ENCODE results near the gene DLX3. TPM values are rescaled to one million over a fixed set of nuclear protein-coding genes. Genes with fewer than 3 reads are reported as not detected.

DLX3 gene
- total RNA-seq, 5 donors from 2014 or later (not counting 1 experiment from before 2014, with no cell fraction given): not detected

GRCh38 chr17:49976163-49976827, 18.7 kb downstream of the DLX3 start:
- peaks cover 4 to 19% (median 14%) of the 10 kb centered on the region in 3 donors for H3K4me1 Mint-ChIP-seq
- DNase-seq (no peak), ATAC-seq (replicated peaks in 1 of 4) (no peak)
- no peak overlapping the region for H3K27ac Mint-ChIP-seq
- POLR2A ChIA-PET: no interaction called here
- H3K4me3 Mint-ChIP-seq: no peak overlapping the region
- no peaks in the 10 kb centered on the region for H3K36me3 Mint-ChIP-seq
- no peaks in the 10 kb centered on the region for H3K9me3 ChIP-seq
- no peak overlapping the region for H3K4me3 ChIP-seq (ENCODE audit: control insufficient read depth in 1 of 2, extremely low read depth in 1 of 2, low read length in 1 of 2)
- peaks cover 0 to 19% of the 10 kb centered on the region in 2 experiments for H3K4me1 ChIP-seq (ENCODE audit: control insufficient read depth in 1 of 2, extremely low read depth in 1 of 2, insufficient read depth in 2 of 2, low read length in 2 of 2)
- H3K36me3 ChIP-seq (ENCODE audit: control insufficient read depth in 2 of 2, extremely low read depth in 1 of 2, insufficient read depth in 1 of 2, low read length in 1 of 2): no peaks in the 10 kb centered on the region
- peaks cover 40 to 76% of the 10 kb centered on the region in 2 donors for H3K27me3 Mint-ChIP-seq
- H3K27me3 ChIP-seq (replicated peaks in 1 of 2; ENCODE audit: control insufficient read depth in 2 of 2, extremely low read depth in 1 of 2, insufficient read depth in 2 of 2, low read length in 1 of 2): peaks cover 13 to 87% of the 10 kb centered on the region in 2 experiments
- CTCF ChIA-PET: interaction anchor here (0.6 to 1.5 kb wide), 3 partner anchors 21 to 1138 kb away, joined by 3 to 4 read pairs (median 4); no protein-coding TSS in a partner anchor
- H3K9me3 Mint-ChIP-seq: no peaks in the 10 kb centered on the region
- H3K27ac ChIP-seq (ENCODE audit: low read length): no peak overlapping the region
- 79% methylated on average over 2 of the region's 5 CpGs for WGBS (ENCODE audit: insufficient coverage)

GRCh38 chr17:49975531-49975930, 19.5 kb downstream of the DLX3 start:
- Histone ChIP-seq H3K4me1 (ENCODE audit: control insufficient read depth in 1 of 2, extremely low read depth in 1 of 2, insufficient read depth in 2 of 2, low read length in 2 of 2) (peaks cover 0 to 20% of the 10 kb centered on the region in 2 experiments), H3K36me3 (ENCODE audit: control insufficient read depth in 2 of 2, extremely low read depth in 1 of 2, insufficient read depth in 1 of 2, low read length in 1 of 2) (no peaks in the 10 kb centered on the region), H3K27me3 (replicated peaks in 1 of 2; ENCODE audit: control insufficient read depth in 2 of 2, extremely low read depth in 1 of 2, insufficient read depth in 2 of 2, low read length in 1 of 2) (peaks cover 13 to 87% of the 10 kb centered on the region in 2 experiments), H3K27ac (ENCODE audit: low read length) (no peak overlapping the region), H3K9me3 (no peaks in the 10 kb centered on the region), H3K4me3 (ENCODE audit: control insufficient read depth in 1 of 2, extremely low read depth in 1 of 2, low read length in 1 of 2) (no peak overlapping the region)
- ChIA-PET POLR2A (no interaction called here), CTCF (interaction anchor here (0.6 to 1.5 kb wide), 3 partner anchors 21 to 205 kb away, joined by 3 to 4 read pairs (median 4); no protein-coding TSS in a partner anchor)
- Mint-ChIP-seq H3K27me3 (peaks cover 40 to 76% of the 10 kb centered on the region in 2 donors), H3K27ac (no peak overlapping the region), H3K4me3 (no peak overlapping the region), H3K36me3 (no peaks in the 10 kb centered on the region), H3K4me1 (peaks cover 11 to 25% (median 22%) of the 10 kb centered on the region in 3 donors), H3K9me3 (no peaks in the 10 kb centered on the region)
- WGBS (ENCODE audit: insufficient coverage): 60% methylated on average over 1 of the region's 7 CpGs
- no peak for ATAC-seq (replicated peaks in 1 of 4)
- no peak for DNase-seq

DNA sequence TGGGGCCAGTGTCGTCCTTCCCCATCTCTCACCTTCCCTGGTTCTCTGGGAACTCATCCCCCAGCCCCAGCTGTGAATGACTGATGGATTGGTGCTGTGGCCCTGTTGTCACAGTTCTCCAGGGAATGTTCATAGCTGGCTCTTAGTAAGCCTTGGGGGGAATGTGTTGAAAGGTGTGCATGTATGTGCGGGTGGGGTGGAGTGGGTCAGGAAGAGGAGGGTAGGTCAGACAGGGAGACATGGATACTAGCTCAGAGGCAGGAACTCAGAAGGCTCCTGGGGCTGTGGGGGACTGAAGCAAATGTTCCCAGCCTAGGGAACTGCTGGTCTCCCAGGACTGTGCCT, 21.8 kb downstream of the DLX3 start:
- Histone ChIP-seq H3K4me3 (ENCODE audit: control insufficient read depth in 1 of 2, extremely low read depth in 1 of 2, low read length in 1 of 2) (no peak overlapping the region), H3K9me3 (no peaks in the 10 kb centered on the region), H3K27me3 (replicated peaks in 1 of 2; ENCODE audit: control insufficient read depth in 2 of 2, extremely low read depth in 1 of 2, insufficient read depth in 2 of 2, low read length in 1 of 2) (peaks cover 12 to 88% of the 10 kb centered on the region in 2 experiments), H3K4me1 (ENCODE audit: control insufficient read depth in 1 of 2, extremely low read depth in 1 of 2, insufficient read depth in 2 of 2, low read length in 2 of 2) (peaks cover 0 to 41% of the 10 kb centered on the region in 2 experiments), H3K27ac (ENCODE audit: low read length) (no peak overlapping the region), H3K36me3 (ENCODE audit: control insufficient read depth in 2 of 2, extremely low read depth in 1 of 2, insufficient read depth in 1 of 2, low read length in 1 of 2) (no peaks in the 10 kb centered on the region)
- peaks cover 43 to 75% of the 10 kb centered on the region in 2 donors for H3K27me3 Mint-ChIP-seq
- DNase-seq (no peak), ATAC-seq (replicated peaks in 1 of 4) (no peak)
- whole genome bisulfite sequencing (ENCODE audit: insufficient coverage): 36% methylated on average over 1 of the region's 2 CpGs
- POLR2A ChIA-PET: interaction anchor here in 1 of 2 donors (0.6 kb wide), 1 partner anchor 231 kb away, joined by 4 read pairs; no protein-coding TSS in a partner anchor
- no peaks in the 10 kb centered on the region for H3K36me3 Mint-ChIP-seq
- H3K27ac Mint-ChIP-seq: no peak overlapping the region
- CTCF ChIA-PET: interaction anchor here (0.5 to 1.2 kb wide), 2 partner anchors 24 to 27 kb away, joined by 3 read pairs; no protein-coding TSS in a partner anchor
- H3K4me1 Mint-ChIP-seq: peaks cover 28 to 39% (median 32%) of the 10 kb centered on the region in 3 donors
- H3K9me3 Mint-ChIP-seq: no peaks in the 10 kb centered on the region
- H3K4me3 Mint-ChIP-seq: peak overlapping the region in 1 of 3 donors; percentile 88

DNA sequence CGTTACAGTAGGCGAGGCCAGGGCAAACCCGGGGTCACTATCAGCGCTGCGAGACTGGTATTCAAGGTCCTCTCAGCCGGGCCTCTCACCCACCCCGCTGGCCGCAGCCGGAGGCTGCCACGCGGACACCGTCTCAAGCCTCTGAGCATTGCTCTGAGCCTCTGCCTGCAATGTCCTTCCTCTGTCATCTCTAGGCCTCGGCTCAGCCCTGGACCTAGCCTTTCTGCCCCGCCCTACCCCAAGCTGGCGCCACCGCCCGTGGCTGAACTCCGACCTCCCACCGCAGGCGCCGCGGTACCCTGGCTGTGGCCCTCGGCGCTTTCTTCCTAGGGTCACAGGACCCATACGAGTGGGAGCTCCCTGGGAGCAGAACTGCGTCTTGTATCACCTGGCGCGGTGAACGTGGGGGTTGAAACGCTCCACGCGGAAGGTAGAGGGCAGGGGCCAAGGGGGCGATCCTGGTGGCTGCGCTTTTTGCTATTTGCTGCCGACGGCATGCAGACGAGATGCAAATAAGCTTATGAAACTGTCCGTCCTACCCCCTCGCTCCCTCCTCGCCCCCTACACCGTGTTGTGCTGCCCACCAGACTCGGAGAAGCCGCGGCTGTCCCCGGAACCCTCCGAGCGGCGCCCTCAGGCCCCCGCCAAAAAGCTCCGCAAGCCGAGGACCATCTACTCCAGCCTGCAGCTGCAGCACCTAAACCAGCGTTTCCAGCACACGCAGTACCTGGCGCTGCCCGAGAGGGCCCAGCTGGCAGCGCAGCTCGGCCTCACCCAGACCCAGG, 22.3 kb downstream of the DLX3 start:
- peak overlapping the region in 1 of 2 donors; percentile 10 for H3K4me3 ChIP-seq (ENCODE audit: control insufficient read depth in 1 of 2, extremely low read depth in 1 of 2, low read length in 1 of 2)
- peaks cover 0 to 43% of the 10 kb centered on the region in 2 experiments for H3K4me1 ChIP-seq (ENCODE audit: control insufficient read depth in 1 of 2, extremely low read depth in 1 of 2, insufficient read depth in 2 of 2, low read length in 2 of 2)
- POLR2A ChIA-PET: interaction anchor here in 1 of 2 donors (0.6 kb wide), 1 partner anchor 230 kb away, joined by 4 read pairs; no protein-coding TSS in a partner anchor
- 9% methylated on average over 55 of the region's 57 CpGs for WGBS (ENCODE audit: insufficient coverage)
- Mint-ChIP-seq H3K36me3 (no peaks in the 10 kb centered on the region), H3K27me3 (peaks cover 44 to 75% of the 10 kb centered on the region in 2 donors), H3K27ac (no peak overlapping the region), H3K9me3 (no peaks in the 10 kb centered on the region), H3K4me3 (peak overlapping the region in 1 of 3 donors; percentile 88), H3K4me1 (peaks cover 28 to 45% (median 36%) of the 10 kb centered on the region in 3 donors)
- H3K9me3 ChIP-seq: no peaks in the 10 kb centered on the region
- DNase-seq (no peak), ATAC-seq (replicated peaks in 1 of 4) (no peak)
- H3K27ac ChIP-seq (ENCODE audit: low read length): no peak overlapping the region
- no peaks in the 10 kb centered on the region for H3K36me3 ChIP-seq (ENCODE audit: control insufficient read depth in 2 of 2, extremely low read depth in 1 of 2, insufficient read depth in 1 of 2, low read length in 1 of 2)
- H3K27me3 ChIP-seq (replicated peaks in 1 of 2; ENCODE audit: control insufficient read depth in 2 of 2, extremely low read depth in 1 of 2, insufficient read depth in 2 of 2, low read length in 1 of 2): peaks cover 10 to 84% of the 10 kb centered on the region in 2 experiments
- CTCF ChIA-PET: interaction anchor here (0.5 to 1.2 kb wide), 2 partner anchors 25 to 28 kb away, joined by 3 read pairs; no protein-coding TSS in a partner anchor

GRCh38 chr17:49971848-49972485, 23.1 kb downstream of the DLX3 start:
- no peaks in the 10 kb centered on the region for H3K9me3 ChIP-seq
- WGBS (ENCODE audit: insufficient coverage): 8% methylated on average over 47 of the region's 55 CpGs
- Mint-ChIP-seq H3K4me1 (peaks cover 28 to 46% (median 36%) of the 10 kb centered on the region in 3 donors), H3K27me3 (peaks cover 50 to 78% of the 10 kb centered on the region in 2 donors), H3K9me3 (no peaks in the 10 kb centered on the region), H3K27ac (no peak overlapping the region), H3K36me3 (no peaks in the 10 kb centered on the region), H3K4me3 (peak overlapping the region in 2 of 3 donors; percentile 9 to 88)
- no peak for ATAC-seq (replicated peaks in 1 of 4)
- H3K4me3 ChIP-seq (ENCODE audit: control insufficient read depth in 1 of 2, extremely low read depth in 1 of 2, low read length in 1 of 2): peak overlapping the region in 1 of 2 donors; percentile 27
- H3K27ac ChIP-seq (ENCODE audit: low read length): no peak overlapping the region
- H3K4me1 ChIP-seq (ENCODE audit: control insufficient read depth in 1 of 2, extremely low read depth in 1 of 2, insufficient read depth in 2 of 2, low read length in 2 of 2): peaks cover 0 to 43% of the 10 kb centered on the region in 2 experiments
- CTCF ChIA-PET: interaction anchor here in 1 of 2 donors (1.2 kb wide), 1 partner anchor 26 kb away, joined by 3 read pairs; no protein-coding TSS in a partner anchor
- H3K36me3 ChIP-seq (ENCODE audit: control insufficient read depth in 2 of 2, extremely low read depth in 1 of 2, insufficient read depth in 1 of 2, low read length in 1 of 2): no peaks in the 10 kb centered on the region
- POLR2A ChIA-PET: no interaction called here
- peaks cover 10 to 86% of the 10 kb centered on the region in 2 experiments for H3K27me3 ChIP-seq (replicated peaks in 1 of 2; ENCODE audit: control insufficient read depth in 2 of 2, extremely low read depth in 1 of 2, insufficient read depth in 2 of 2, low read length in 1 of 2)
- no peak for DNase-seq

Measured in T-cell (primary cell).